Measurements from ENCODE around the gene UBN2. TPM values are rescaled to one million over a fixed set of nuclear protein-coding genes. Genes with fewer than 3 reads are reported as not detected.
A peak's percentile ranks its signal among the peaks of the same experiment; 100 is the strongest.
"Not testable (repeated sequence)": the region's sequence is repeated elsewhere in the genome, so short reads cannot be mapped to it uniquely, and the experiment has no call there.

UBN2 gene
- total RNA-seq, 4 donors from 2014 or later, result 18.0 to 46.2 (median 22.6) TPM

DNA sequence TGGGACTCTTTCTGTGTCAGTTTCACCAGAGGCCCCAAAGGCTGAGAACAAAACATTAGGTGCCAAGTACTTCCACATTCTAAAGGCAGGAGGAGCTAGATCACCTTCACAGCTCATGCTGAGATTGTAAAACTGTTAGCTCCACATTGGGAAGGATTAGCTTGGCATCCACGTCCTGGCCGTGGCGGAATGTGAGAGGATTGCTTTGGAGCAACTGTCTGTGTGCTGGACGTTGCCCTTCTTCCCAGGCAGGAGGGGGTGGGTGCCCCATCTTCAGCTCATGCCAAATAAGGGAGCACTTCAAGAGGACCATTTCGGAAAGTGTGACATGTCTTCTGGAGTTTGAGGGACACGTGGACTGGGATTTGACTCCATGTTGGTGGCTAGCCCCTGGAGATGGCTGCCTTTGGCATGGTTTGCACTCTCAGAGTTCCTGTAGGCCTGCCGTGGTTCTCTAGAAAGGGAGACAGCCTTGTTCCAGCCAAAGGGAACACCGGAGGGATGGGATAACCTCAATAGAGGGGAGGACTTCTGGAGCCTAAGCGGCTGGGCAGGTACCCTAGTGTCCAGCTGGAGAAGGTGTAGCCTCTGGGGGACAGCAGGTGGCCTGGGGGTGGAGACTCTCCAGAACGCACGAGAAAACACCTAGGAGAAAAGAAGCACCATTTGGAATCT is 90.2 kb downstream of the UBN2 start:
- no peak for DNase-seq
- Histone ChIP-seq H3K27ac (no peak overlapping the region), H3K27me3 (no peaks in the 10 kb centered on the region), H3K36me3 (no peaks in the 10 kb centered on the region), H3K9me3 (no peaks in the 10 kb centered on the region), H3K4me3 (no peak overlapping the region), H3K4me1 (no peaks in the 10 kb centered on the region)
- TF ChIP-seq, protein P1, sequence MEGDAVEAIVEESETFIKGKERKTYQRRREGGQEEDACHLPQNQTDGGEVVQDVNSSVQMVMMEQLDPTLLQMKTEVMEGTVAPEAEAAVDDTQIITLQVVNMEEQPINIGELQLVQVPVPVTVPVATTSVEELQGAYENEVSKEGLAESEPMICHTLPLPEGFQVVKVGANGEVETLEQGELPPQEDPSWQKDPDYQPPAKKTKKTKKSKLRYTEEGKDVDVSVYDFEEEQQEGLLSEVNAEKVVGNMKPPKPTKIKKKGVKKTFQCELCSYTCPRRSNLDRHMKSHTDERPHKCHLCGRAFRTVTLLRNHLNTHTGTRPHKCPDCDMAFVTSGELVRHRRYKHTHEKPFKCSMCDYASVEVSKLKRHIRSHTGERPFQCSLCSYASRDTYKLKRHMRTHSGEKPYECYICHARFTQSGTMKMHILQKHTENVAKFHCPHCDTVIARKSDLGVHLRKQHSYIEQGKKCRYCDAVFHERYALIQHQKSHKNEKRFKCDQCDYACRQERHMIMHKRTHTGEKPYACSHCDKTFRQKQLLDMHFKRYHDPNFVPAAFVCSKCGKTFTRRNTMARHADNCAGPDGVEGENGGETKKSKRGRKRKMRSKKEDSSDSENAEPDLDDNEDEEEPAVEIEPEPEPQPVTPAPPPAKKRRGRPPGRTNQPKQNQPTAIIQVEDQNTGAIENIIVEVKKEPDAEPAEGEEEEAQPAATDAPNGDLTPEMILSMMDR (IDR thresholded peaks at IDR 0.05), result peak in 3 of 6 experiments; percentile 21 to 28 (median 26)
- TF ChIP-seq POLR2A (IDR thresholded peaks at IDR 0.05), result no peak

DNA sequence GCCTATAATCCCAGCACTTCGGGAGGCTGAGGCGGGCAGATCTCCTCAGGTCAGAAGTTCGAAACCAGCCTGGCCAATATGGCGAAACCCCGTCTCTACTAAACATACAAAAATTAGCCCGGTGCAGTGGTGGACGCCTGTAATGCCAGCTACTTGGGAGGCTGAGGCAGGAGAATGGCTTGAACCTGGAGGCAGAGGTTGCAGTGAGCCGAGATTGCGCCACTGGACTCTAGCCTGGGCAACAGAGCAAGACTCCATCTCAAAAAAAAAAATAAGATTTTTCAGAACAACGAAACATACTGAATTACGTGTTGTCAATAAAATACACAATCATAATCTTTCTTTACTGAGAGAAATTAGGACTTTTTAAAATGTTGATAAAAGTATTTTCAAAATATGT is 93.7 kb downstream of the UBN2 start:
- H3K4me3 ChIP-seq, H3K27ac ChIP-seq, DNase-seq, H3K9me3 ChIP-seq, H3K27me3 ChIP-seq, H3K36me3 ChIP-seq, H3K4me1 ChIP-seq: not testable (repeated sequence)

DNA sequence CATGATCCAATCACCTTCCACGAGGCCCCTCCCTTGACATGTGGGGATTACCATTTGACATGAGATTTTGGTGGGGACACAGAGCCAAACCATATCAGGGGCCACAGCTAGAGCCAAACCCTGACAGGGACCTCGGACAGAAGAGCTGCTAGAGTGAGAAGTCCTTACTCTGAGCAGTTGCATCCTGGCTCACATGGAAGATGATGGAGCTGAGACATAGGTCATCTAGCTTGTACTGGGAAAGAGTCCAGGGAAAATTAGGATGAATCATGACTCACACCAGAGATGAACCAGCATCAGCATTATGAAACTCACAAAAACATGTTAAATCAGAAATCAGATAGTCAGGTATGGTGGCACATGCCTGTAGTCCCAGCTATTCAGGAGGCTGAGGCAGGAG is 97.3 kb downstream of the UBN2 start:
- TF ChIP-seq POLR2A (IDR thresholded peaks at IDR 0.05), result no peak
- TF ChIP-seq, protein P1 (IDR thresholded peaks at IDR 0.05), result no peak
- H3K27ac ChIP-seq, result no peak overlapping the region
- H3K36me3 ChIP-seq, result no peaks in the 10 kb centered on the region
- no peaks in the 10 kb centered on the region for H3K4me1 ChIP-seq
- H3K9me3 ChIP-seq, result no peaks in the 10 kb centered on the region
- H3K4me3 ChIP-seq, result no peak overlapping the region
- no peak for DNase-seq
- no peaks in the 10 kb centered on the region for H3K27me3 ChIP-seq

DNA sequence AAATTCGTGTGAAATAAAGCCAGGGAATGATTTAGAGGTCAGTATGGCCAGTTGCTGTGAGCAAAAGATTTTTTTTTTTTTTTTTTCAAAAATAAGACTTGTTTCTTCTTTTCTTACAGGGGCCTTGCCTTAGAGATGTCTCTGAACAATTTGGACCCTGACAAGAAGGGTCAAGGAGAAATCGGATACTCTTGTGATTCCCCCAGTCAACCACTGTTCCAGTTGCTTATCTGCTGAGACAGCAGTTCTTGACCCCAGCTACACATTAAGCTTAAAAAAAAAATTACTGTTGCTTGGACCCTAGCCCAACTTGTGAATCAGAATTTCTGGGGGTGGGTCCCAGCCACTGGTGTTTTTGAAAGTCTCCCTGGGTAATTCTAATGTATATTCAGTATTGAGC is 98.1 kb downstream of the UBN2 start:
- H3K4me1 ChIP-seq, result no peaks in the 10 kb centered on the region
- TF ChIP-seq POLR2A (IDR thresholded peaks at IDR 0.05), result no peak
- TF ChIP-seq, protein P1 (IDR thresholded peaks at IDR 0.05), result no peak
- no peak overlapping the region for H3K4me3 ChIP-seq
- no peaks in the 10 kb centered on the region for H3K27me3 ChIP-seq
- no peak for DNase-seq
- H3K27ac ChIP-seq, result no peak overlapping the region
- H3K9me3 ChIP-seq, result no peaks in the 10 kb centered on the region
- H3K36me3 ChIP-seq, result no peaks in the 10 kb centered on the region

DNA sequence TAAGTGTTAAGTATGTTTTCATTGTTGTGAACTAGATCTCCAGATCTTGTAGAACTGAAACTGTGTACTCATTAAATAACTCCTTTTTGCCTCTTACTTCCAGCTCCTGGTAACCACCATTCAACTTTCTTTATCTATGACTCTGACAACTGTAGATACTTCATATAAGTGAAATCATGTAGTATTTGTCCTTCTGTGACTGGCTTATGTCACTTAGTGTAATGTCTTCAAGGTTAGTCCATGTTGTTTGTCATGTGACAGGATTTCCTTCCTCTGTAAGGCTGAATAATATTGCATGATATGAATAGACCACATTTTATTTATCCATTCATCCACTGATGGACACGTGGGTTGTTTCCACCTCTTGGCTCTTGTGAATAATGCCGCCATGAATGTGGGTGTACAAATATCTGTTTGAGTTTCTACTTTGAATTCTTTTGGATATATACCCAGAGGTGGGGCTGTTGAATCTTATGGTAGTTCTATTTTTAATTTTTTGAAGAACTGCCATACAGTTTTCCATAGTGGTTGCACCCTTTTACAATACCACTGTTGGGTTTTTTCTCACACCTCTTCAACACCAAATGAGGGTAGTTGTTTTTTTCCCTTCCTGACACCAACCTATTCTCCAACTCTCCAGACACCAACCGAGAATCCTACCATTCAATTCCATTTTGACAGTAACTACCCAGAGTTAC is 99.4 kb downstream of the UBN2 start:
- DNase-seq, result no peak

More for the DNA sequence above, 99.4 kb downstream of the UBN2 start:
- Histone ChIP-seq H3K9me3 (no peaks in the 10 kb centered on the region), H3K4me3 (no peak overlapping the region), H3K27ac (no peak overlapping the region), H3K36me3 (no peaks in the 10 kb centered on the region), H3K4me1 (no peaks in the 10 kb centered on the region), H3K27me3 (no peaks in the 10 kb centered on the region)
- TF ChIP-seq, protein P1 (IDR thresholded peaks at IDR 0.05), result no peak
- TF ChIP-seq POLR2A (IDR thresholded peaks at IDR 0.05), result no peak

All from Peyer's patch (tissue), 4 donors.